Tracheal epithelial cell (primary cell): ENCODE measurements around the gene PROB1. TPM values are rescaled to one million over a fixed set of nuclear protein-coding genes. Genes with fewer than 3 reads are reported as not detected.

Experiments
- total RNA-seq: library from RNA; depleted of rRNA; stranded (reverse); fragments of >200 nt; gene quantifications from 2 replicates; pipeline ENCODE4 v1.2.1, GENCODE V29; 2014

Gene PROB1, protein sequence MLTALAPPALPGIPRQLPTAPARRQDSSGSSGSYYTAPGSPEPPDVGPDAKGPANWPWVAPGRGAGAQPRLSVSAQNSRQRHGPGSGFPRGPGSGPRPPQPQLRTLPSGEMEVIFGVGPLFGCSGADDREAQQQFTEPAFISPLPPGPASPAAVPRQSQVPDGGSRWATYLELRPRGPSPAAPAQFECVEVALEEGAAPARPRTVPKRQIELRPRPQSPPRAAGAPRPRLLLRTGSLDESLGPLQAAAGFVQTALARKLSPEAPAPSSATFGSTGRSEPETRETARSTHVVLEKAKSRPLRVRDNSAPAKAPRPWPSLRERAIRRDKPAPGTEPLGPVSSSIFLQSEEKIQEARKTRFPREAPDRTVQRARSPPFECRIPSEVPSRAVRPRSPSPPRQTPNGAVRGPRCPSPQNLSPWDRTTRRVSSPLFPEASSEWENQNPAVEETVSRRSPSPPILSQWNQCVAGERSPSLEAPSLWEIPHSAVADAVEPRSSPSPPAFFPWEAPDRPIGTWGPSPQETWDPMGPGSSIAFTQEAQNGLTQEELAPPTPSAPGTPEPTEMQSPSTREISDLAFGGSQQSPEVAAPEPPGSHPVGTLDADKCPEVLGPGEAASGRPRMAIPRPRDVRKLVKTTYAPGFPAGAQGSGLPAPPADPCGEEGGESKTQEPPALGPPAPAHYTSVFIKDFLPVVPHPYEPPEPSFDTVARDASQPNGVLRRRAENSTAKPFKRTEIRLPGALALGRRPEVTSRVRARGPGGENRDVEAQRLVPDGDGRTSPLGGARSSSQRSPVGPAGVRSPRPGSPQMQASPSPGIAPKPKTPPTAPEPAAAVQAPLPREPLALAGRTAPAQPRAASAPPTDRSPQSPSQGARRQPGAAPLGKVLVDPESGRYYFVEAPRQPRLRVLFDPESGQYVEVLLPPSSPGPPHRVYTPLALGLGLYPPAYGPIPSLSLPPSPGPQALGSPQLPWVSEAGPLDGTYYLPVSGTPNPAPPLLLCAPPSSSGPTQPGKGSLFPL
- 0.72 and 1.5 TPM in 2 replicates for total RNA-seq

DNA sequence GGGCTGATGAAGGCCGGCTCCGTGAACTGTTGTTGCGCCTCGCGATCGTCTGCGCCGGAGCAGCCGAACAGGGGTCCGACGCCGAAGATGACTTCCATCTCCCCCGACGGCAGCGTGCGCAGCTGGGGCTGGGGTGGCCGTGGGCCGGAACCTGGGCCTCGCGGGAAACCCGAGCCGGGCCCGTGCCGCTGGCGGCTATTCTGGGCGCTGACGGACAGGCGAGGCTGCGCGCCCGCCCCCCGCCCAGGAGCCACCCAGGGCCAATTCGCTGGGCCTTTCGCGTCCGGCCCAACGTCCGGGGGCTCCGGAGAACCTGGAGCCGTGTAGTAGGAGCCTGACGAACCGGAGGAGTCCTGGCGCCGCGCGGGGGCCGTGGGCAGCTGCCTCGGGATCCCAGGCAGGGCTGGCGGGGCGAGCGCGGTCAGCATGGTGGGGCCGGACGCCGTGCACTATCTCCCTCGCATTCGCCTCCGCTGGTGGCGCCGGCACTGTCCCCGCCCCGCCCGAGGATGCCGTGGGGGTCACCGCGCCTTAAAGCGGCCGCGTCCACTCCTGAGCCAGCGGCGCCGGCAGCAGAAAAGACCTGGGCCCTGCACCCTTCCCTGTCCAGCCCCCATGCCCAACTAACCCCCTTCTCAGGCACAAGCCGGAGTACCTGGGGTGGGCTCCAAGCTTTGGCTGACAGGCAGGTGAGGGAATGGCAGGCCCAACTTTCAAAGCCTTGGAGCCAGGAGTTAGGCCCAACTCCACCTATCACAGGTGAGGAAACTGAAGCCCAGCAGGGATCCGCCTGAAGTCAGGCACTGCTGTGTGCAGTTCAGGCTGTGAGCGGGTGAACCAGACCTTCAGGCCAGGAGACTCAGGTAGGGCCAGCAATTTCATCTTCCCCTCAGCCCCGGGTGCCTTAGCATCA lies at the start of gene PROB1:
PROB1 (minus strand) TSS at position 451 of the 913 bp plus-strand sequence; CDS start at position 428, 23 bp downstream.

DNA sequence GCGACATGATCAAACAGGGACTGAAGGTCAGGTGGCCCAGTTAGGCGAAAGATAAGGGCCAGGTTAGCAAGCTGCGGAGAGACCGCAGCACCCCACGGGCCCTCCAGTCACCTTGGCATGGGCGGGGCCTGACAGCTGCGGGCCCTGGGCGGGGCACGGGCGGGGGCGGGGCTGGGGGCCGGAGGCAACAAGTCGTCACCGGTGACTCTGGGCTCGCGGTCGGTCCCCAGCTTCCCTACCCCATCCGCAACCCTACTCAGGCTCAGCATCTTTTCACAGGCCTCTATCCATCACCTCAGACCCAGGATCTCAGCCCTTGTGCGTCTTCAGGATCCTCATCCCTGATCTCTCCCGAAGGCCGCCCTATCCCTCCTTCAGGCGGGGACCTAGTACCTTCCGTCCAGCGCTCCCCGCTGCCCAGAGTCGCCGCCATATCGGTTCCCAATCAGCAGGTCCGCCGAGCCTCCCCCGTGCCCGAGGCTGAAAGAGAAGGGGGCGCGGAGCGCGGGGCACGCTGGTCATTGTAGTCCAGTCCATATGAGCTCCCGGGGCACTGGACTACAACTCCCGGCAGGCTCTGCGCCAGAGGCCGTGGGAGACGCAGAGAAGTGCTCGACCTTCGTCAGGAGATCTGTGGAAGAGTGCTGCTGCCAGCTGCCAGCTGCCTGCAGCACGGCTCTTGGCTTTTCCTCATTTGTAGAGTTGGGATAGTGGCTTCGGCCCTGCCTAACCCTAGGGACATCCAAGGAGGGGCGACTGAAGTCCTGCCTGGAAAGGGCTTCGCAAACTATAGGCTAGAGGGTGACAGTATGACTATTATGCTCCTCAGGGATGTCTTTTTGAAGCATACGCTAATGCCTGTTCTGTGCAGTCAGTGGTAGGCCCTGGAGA lies 44.4 kb upstream of the PROB1 start, which contains the start of gene DNAJC18:
DNAJC18 (minus strand) TSS at position 513 of the 891 bp plus-strand sequence; CDS start at position 433, 80 bp downstream.

GRCh38 chr5:139403787-139404483 lies 9.0 kb upstream of the PROB1 start, which contains the start of gene SPATA24:
Gene SPATA24 (minus strand): TSS chr5:139404089. CDS start chr5:139404060, 29 bp downstream.

GRCh38 chr5:139389701-139390638 lies 4.9 kb downstream of the PROB1 start, which contains the start of gene MZB1:
Gene MZB1 (minus strand): TSS chr5:139389913. CDS start chr5:139389856, 57 bp downstream.

DNA sequence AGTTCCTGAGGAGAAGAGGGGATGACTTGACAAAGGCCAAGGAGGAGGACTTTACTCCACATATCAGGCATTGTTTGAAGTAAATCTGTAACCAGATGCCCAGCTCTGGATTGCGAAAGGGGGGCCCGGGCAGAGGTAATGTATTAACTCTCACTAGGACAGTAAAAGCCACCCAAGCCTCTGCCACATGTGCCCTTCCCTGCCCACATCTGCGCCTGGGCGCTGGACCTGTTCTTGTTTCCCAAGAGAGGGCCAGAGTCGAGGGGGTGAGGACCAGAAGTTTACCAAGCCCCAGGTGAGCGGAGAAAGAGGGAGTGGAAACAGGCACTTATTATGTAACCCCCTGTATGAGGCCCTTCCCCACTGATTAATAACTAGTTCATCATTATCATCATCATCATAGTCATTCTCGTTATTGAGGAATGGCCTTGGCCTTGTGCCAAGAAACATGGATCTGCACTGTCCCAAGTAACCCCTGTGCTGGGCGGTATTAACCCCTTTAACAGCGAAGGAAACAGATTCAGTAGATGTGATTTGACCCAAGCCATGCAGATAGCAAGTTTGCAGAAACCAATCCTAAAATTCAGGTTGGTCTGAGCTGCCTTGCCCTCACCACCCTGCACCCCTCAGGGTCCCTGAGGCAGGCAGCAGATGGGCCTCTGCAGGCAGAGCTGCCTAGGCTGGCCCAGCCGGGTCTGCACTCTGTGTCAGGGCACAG lies 11.5 kb downstream of the PROB1 start, which contains the start of gene SLC23A1:
SLC23A1 (minus strand) TSS at position 23 of the 718 bp plus-strand sequence. CDS start 44 bp downstream, outside the sequence.

GRCh38 chr5:139341689-139342422 lies 53.0 kb downstream of the PROB1 start, which contains the start of gene PAIP2:
Gene PAIP2 (plus strand): TSS chr5:139341854. CDS start chr5:139363785, 21,931 bp downstream.

Other genes with a start within 250 kb of the PROB1 start
- 60.7 and 70.8 TPM in 2 replicates for gene SIL1, start 196.7 kb downstream of the PROB1 start, total RNA-seq
- gene MATR3, start 101.4 kb downstream of the PROB1 start, total RNA-seq = 181 and 197 TPM in 2 replicates
- gene PAIP2, start 53.2 kb downstream of the PROB1 start, total RNA-seq = 37.9 and 51.6 TPM in 2 replicates
- 0.24 TPM in 1 of 2 replicates, not detected in the other for gene SLC23A1, start 11.8 kb downstream of the PROB1 start, total RNA-seq
- 0.21 and 0.24 TPM in 2 replicates for gene MZB1, start 5.2 kb downstream of the PROB1 start, total RNA-seq
- gene SPATA24, start 9.0 kb upstream of the PROB1 start, total RNA-seq = 3.4 and 4.6 TPM in 2 replicates
- 1.3 and 1.4 TPM in 2 replicates for gene DNAJC18, start 44.4 kb upstream of the PROB1 start, total RNA-seq
- gene ECSCR, start 67.6 kb upstream of the PROB1 start, total RNA-seq = not detected in 2 replicates
- not detected in 2 replicates for gene SMIM33, start 75.9 kb upstream of the PROB1 start, total RNA-seq
- gene STING1, start 87.7 kb upstream of the PROB1 start, total RNA-seq = 3.2 and 7.0 TPM in 2 replicates
- gene UBE2D2, start 166.2 kb upstream of the PROB1 start, total RNA-seq = 67.1 and 95.2 TPM in 2 replicates